ENCODE results near the gene GMDS. TPM values are rescaled to one million over a fixed set of nuclear protein-coding genes. Genes with fewer than 3 reads are reported as not detected.

The GMDS gene
- total RNA-seq, 2 experiments from 2014 or later = 31.1 to 35.9 TPM

DNA sequence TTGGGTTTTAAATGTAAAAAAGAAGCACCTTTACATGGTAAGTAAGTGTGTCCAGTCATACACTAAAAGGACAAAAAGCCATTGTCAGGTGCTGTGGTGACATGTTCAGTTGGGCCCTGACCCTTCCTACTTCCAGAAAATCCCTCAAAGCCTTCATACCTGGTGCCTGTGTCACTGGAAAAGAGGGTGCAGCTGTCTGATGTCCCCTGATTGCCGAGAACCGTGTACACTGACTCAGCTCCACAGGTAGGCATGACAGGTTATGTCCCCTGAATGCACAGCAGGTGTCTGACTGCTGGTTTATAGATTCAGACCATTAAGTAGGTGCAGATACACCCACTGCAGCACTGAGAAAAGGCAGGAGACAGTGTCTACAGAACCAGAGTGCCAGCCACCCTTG is 536.6 kb downstream of the GMDS start:
- Mint-ChIP-seq H3K9me3 (no peaks in the 10 kb centered on the region), H3K27me3 (no peaks in the 10 kb centered on the region), H3K4me1 (no peaks in the 10 kb centered on the region), H3K27ac (no peak overlapping the region), H3K36me3 (ENCODE audit: low read depth) (no peaks in the 10 kb centered on the region), H3K4me3 (no peak overlapping the region)
- no peak for DNase-seq
- POLR2A ChIA-PET = no interaction called here
- CTCF ChIA-PET = no interaction called here

DNA sequence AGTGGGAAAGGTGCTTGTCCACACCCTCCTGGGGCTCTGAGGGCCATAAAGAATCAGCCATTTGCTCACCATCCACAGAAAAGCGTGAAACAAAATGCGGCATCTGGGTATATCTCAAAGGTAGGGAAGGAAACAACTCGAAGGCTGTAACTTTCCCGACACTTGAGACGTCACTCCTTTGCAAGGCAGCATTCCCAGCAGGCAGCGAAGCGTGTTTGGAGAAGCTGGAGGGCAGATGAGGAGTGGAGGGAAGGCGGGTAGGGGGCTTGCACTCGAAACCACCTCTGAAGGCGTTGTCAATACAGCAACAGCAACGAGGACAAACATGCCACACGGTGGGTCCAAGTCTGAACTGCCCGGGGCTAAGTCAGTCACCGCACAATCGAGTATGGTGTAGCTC is 537.3 kb downstream of the GMDS start:
- H3K36me3 Mint-ChIP-seq (ENCODE audit: low read depth) = no peaks in the 10 kb centered on the region
- H3K4me1 Mint-ChIP-seq = no peaks in the 10 kb centered on the region
- H3K27me3 Mint-ChIP-seq = no peaks in the 10 kb centered on the region
- H3K27ac Mint-ChIP-seq = no peak overlapping the region
- CTCF ChIA-PET = no interaction called here
- no peaks in the 10 kb centered on the region for H3K9me3 Mint-ChIP-seq
- POLR2A ChIA-PET = no interaction called here
- no peak overlapping the region for H3K4me3 Mint-ChIP-seq
- no peak for DNase-seq

DNA sequence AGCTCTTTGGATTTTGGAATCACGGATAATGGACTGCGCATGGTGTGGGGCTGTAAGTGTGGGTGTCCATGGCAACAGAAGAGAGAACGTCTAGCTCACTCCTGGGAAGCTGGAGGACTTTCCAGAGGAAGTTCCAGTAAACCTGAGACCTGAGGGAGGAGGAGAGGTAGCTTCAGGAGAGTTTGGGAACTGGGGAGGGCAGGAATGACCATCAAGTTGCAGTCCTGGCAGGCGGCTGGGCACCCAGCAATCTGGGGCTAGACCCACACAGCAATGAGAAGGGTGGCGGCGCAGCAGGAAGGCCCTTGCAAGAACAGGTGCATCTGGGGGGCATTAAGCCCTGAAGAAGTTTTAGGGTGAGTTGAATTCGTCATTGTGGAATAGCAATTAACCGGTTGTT is 539.8 kb downstream of the GMDS start:
- Mint-ChIP-seq H3K4me3 (no peak overlapping the region), H3K36me3 (ENCODE audit: low read depth) (no peaks in the 10 kb centered on the region), H3K27ac (no peak overlapping the region), H3K27me3 (no peaks in the 10 kb centered on the region), H3K4me1 (no peaks in the 10 kb centered on the region), H3K9me3 (no peaks in the 10 kb centered on the region)
- no peak for DNase-seq
- POLR2A ChIA-PET = no interaction called here
- CTCF ChIA-PET = no interaction called here

DNA sequence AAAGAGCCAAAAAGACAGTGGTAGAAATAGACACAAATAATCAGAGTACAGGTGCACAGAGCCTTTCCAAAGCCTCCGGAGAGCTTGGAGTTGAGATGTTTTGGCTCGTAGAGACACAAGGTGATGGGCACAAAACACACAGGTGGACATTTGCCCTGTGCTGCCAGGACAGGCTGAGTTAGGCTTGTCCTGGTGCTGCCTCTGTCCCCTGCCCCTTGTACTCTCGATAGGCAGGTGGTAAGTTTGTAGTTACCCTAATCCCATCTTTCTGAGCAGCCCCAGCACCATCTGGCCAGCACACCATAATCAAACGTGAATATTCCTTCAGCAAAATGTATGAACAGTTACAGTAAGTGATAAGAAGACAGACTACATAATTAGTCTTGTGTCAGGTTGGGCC is 540.2 kb downstream of the GMDS start:
- Mint-ChIP-seq H3K36me3 (ENCODE audit: low read depth) (no peaks in the 10 kb centered on the region), H3K27ac (no peak overlapping the region), H3K4me3 (no peak overlapping the region), H3K4me1 (no peaks in the 10 kb centered on the region), H3K27me3 (no peaks in the 10 kb centered on the region), H3K9me3 (no peaks in the 10 kb centered on the region)
- DNase-seq = no peak
- ChIA-PET POLR2A (no interaction called here), CTCF (no interaction called here)

DNA sequence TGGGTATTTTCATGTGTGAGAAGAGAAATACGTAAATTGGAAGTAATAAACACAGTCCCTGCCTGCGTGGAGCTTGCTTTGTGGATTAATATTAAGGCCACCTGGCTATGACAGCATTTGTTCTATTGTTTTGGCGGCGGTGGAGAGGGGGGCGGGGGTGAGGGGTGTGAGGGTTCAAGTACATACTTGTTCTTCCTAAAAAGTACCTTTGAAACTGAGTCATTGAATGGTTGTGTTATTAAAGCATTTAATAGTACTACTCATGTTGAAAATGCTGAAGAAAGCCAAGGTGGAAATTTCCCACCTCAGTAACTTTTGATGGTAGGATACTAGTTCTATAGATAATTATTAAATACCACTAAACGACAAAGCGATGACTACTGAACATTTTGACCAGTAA is 540.7 kb downstream of the GMDS start:
- POLR2A ChIA-PET = no interaction called here
- Mint-ChIP-seq H3K36me3 (ENCODE audit: low read depth) (no peaks in the 10 kb centered on the region), H3K4me3 (no peak overlapping the region), H3K27me3 (no peaks in the 10 kb centered on the region), H3K4me1 (no peaks in the 10 kb centered on the region), H3K27ac (no peak overlapping the region), H3K9me3 (no peaks in the 10 kb centered on the region)
- CTCF ChIA-PET = no interaction called here
- no peak for DNase-seq

DNA sequence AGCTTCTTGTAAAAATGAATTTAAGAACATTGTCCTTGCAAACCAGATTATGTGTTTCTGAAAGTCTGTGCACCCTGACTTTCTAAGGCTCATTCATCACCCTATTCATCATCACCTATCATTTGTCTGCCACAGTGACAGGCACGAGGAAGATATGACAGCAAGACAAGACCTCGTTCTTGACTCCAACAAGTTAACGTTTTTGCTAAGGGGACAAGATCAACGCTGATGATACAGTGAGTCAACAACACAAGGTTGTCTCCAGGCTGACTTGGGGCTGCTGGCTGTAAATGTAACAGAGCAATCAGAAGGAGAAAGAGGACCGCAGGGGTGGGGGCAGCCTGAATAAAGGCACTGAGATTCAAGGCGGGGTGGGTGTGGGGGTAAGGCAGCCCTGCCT is 541.5 kb downstream of the GMDS start:
- Mint-ChIP-seq H3K4me1 (peaks cover 3% of the 10 kb centered on the region), H3K27ac (no peak overlapping the region), H3K36me3 (ENCODE audit: low read depth) (no peaks in the 10 kb centered on the region), H3K9me3 (no peaks in the 10 kb centered on the region), H3K4me3 (no peak overlapping the region), H3K27me3 (no peaks in the 10 kb centered on the region)
- no peak for DNase-seq
- ChIA-PET CTCF (no interaction called here), POLR2A (no interaction called here)

DNA sequence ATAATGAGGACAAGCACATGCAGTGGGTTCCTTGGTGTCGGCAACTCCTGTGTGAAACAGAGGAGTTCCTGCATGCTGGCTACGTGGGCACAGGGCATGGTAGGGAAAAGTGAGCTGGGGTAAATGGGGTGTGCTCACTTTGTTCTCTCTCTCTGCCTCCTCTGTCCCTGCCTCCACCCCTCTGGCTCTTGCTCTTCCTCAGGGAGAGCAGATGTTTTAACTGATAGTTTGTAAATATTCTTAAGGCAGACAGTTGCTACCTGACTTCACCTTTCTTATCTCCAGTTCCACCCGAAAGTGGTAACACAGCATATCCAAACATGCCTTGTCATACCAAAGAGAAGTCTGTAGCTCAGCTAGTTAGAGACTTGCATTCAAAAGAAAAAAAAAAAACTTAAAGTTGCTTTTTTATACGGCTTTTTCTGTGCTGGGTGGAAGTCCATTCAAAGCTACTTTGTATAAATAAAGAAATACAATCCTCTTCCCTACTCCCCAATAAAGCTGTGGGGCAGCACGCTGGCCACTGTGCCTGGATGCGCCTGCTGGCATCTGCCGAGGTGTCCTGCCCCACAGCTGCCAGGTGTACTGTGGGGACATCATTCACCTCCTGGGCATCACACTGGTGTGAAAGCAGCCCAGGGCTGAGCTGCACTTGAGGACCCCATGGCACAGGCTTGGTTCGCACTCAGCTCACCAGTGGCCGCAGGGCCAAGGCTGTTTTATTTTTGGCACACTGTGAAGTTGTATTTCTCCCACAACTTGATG is 542.1 kb downstream of the GMDS start:
- Mint-ChIP-seq H3K4me3 (no peak overlapping the region), H3K27ac (no peak overlapping the region), H3K4me1 (peaks cover 3% of the 10 kb centered on the region), H3K9me3 (no peaks in the 10 kb centered on the region), H3K27me3 (no peaks in the 10 kb centered on the region), H3K36me3 (ENCODE audit: low read depth) (no peaks in the 10 kb centered on the region)
- no peak for DNase-seq
- ChIA-PET POLR2A (no interaction called here), CTCF (no interaction called here)

DNA sequence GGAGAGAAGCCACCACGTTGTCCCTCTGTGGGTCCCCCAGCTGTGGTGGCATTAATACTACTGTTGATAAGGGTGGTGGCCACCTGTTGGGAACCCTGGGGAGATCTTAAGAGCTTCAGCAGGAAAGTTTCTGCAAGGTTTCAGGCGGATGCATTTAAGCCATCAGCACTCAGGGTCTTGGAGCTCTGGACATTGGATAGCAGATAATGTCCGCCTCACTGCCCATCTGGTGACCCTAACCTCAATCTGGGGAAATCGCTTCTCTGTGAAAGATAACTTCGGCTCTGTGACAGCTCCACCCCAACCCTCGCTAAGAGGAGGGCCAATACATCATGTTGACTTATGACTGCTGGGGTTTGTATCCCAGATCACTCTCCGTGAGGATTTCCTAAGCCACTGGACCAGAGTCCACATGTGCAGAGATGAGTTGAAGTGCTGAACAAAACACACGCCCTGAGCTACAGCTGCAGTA is 542.8 kb downstream of the GMDS start:
- Mint-ChIP-seq H3K9me3 (no peaks in the 10 kb centered on the region), H3K4me1 (peaks cover 3% of the 10 kb centered on the region), H3K27ac (no peak overlapping the region), H3K4me3 (no peak overlapping the region), H3K36me3 (ENCODE audit: low read depth) (no peaks in the 10 kb centered on the region), H3K27me3 (no peaks in the 10 kb centered on the region)
- CTCF ChIA-PET = no interaction called here
- POLR2A ChIA-PET = no interaction called here
- no peak for DNase-seq

DNA sequence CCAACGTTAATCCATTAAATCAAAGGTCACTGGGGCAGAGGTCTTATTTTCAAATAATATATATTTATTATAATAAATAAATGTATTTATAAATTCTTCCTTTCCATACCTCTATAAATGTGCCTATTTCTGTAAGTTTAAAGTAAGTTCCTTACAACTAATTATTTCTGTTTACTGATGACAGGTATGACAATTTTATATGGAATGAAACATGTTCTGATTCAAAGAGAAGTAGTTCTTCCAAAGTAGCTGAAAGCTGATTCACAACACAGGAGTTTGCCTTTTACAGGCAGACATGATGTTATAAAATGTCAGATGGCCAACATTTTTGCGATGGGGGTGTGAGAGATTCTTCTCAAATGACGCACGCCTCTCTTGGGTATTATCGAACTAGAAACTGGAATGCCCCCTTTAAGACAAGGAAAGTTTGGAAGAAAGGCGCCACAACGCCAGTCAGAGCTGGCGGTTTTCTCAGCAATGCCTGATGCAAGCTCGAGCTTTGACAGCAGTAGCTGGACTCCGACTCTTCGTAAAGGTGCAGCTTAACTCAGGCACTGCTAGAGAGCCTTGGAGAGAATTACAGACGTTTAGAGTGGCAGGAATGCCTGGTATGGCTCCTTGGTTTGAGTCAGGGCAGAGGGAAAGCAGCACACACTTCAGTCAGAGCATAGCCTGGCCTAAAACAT is 543.6 kb downstream of the GMDS start:
- ChIA-PET CTCF (interaction anchor here (1.3 kb wide), 1 partner anchor 9 kb away, joined by 4 read pairs; no protein-coding TSS in a partner anchor), POLR2A (no interaction called here)
- Mint-ChIP-seq H3K27ac (no peak overlapping the region), H3K4me1 (peaks cover 3% of the 10 kb centered on the region), H3K9me3 (no peaks in the 10 kb centered on the region), H3K36me3 (ENCODE audit: low read depth) (no peaks in the 10 kb centered on the region), H3K4me3 (no peak overlapping the region), H3K27me3 (no peaks in the 10 kb centered on the region)
- DNase-seq = no peak

DNA sequence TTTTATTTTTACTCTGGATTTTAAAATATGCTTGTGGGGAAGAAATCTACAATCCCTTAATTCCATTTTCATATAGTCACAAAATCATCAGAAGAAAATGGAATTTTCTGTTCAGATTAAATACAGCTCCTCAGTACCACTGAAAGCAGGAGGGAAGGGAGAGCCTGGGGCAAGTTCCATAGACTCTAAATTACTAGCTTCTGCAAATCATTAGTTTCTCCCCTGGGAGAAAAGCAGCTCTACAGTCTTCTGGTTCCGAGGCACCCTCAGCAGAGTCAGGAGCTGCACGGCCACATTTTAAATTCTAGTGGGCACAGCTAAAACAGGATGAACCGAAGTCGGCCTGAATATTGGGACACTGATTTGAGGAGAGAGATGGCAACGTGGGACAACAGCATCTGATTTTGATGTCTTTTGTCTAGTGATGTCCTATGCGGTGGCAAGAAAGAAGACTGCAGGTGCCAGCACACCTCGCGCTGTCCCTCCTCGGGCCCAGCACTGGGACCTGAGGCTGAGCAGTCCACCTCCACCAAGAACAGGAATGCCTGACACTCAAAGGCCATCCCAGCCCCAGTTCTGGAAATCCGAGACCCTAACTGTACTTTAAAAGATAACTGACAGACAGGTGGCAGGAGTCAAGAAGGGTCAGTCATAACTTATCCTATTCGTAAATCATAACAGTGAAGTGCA is 545.0 kb downstream of the GMDS start:
- Mint-ChIP-seq H3K4me1 (peaks cover 3% of the 10 kb centered on the region), H3K36me3 (ENCODE audit: low read depth) (no peaks in the 10 kb centered on the region), H3K9me3 (no peaks in the 10 kb centered on the region), H3K27me3 (no peaks in the 10 kb centered on the region), H3K4me3 (no peak overlapping the region), H3K27ac (no peak overlapping the region)
- POLR2A ChIA-PET = no interaction called here
- DNase-seq = no peak
- CTCF ChIA-PET = interaction anchor here (1.3 kb wide), 1 partner anchor 10 kb away, joined by 4 read pairs; no protein-coding TSS in a partner anchor

DNA sequence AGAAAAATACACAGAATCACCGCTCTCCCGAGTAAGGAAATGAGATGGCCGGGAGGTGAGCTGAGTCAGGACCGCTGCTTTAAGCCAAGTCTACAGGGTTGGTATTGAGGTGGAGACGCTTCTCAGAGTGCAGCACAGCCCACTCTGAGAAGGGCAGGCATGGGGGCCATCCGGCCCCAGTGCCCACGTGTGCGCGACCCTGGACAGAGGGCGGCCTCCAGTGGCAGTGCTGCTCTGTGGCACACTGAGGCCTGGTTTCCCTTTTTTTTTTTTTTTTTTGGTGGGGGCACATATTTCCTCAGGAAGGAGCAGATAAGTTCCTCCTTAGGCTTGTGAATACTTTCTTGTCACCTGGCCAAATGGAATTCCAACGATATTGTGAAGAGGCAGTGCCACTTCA is 546.9 kb downstream of the GMDS start:
- Mint-ChIP-seq H3K9me3 (no peaks in the 10 kb centered on the region), H3K4me1 (peaks cover 3% of the 10 kb centered on the region), H3K27ac (no peak overlapping the region), H3K27me3 (no peaks in the 10 kb centered on the region), H3K36me3 (ENCODE audit: low read depth) (no peaks in the 10 kb centered on the region), H3K4me3 (no peak overlapping the region)
- ChIA-PET CTCF (interaction anchor here (0.5 to 0.7 kb wide), 2 partner anchors 12 to 31 kb away, joined by 3 to 4 read pairs; no protein-coding TSS in a partner anchor), POLR2A (no interaction called here)
- no peak for DNase-seq

DNA sequence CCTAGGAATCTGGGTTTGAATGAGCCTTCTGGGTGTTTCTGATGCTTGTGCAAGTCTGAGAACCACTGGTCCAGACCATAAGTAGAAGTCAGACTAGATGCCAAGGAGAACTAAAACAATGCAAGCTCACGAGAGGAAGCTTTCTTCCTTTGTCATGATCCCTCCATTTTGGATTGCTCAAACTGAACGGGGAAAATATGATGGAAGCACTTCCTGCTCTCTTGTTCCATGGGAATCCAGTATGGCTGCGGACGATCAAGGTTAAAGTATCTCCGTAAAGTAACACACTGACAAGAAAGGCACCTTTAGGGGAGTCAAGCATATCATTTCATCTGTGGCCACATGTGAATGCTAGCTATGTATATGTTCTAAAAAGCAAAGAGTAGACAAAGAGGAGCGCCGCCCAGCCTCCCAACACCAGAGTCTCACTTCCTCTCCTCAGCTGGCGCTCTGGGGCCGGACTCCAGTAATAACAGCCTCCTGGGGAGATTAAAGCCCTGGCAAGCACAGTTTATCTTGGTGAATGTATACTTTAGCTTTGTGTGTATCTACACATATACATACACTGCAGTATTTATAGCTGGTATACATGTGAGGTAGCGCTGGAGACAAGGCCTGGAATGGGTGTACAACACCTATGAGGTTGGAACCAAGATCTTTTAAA is 547.6 kb downstream of the GMDS start:
- H3K9me3 Mint-ChIP-seq = no peaks in the 10 kb centered on the region
- no peak for DNase-seq
- H3K27ac Mint-ChIP-seq = no peak overlapping the region
- POLR2A ChIA-PET = no interaction called here
- no peak overlapping the region for H3K4me3 Mint-ChIP-seq
- CTCF ChIA-PET = no interaction called here
- H3K36me3 Mint-ChIP-seq (ENCODE audit: low read depth) = no peaks in the 10 kb centered on the region
- H3K4me1 Mint-ChIP-seq = peaks cover 3% of the 10 kb centered on the region
- no peaks in the 10 kb centered on the region for H3K27me3 Mint-ChIP-seq

DNA sequence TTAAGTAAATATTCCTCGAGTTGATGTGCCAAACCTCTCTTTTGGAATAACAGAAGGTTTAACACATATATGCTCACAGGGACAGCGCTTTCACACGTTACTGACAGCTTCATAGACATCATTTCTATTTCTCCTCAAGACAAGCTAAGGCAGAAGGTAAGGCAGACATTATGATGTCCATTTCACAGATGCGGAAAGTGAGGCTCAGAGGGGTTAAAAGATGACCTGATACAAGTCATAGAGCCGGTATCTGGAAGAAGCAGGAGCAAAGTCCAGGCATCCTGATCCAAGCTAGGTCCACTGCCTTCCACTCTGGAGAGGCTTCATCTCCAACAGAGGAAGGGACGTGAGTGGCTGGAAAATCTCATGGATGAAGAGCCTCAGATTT is 548.9 kb downstream of the GMDS start:
- H3K4me3 Mint-ChIP-seq = no peak overlapping the region
- H3K4me1 Mint-ChIP-seq = peaks cover 3% of the 10 kb centered on the region
- H3K27me3 Mint-ChIP-seq = no peaks in the 10 kb centered on the region
- H3K9me3 Mint-ChIP-seq = no peaks in the 10 kb centered on the region
- CTCF ChIA-PET = no interaction called here
- H3K27ac Mint-ChIP-seq = no peak overlapping the region
- no peak for DNase-seq
- no peaks in the 10 kb centered on the region for H3K36me3 Mint-ChIP-seq (ENCODE audit: low read depth)
- POLR2A ChIA-PET = no interaction called here
